Midbrain (tissue), 1 donor: ENCODE results near the gene SERTAD3.

Source experiments
- DNase-seq: peaks from one replicate; lab custom pipeline; 2025; lab: John Stamatoyannopoulos, UW

The SERTAD3 gene

GRCh38 chr19:40424637-40425449 lies 19.3 kb downstream of the SERTAD3 start:
- DNase-seq, result peak; percentile 73

GRCh38 chr19:40423938-40424337 lies 20.2 kb downstream of the SERTAD3 start:
- DNase-seq, result no peak

DNA sequence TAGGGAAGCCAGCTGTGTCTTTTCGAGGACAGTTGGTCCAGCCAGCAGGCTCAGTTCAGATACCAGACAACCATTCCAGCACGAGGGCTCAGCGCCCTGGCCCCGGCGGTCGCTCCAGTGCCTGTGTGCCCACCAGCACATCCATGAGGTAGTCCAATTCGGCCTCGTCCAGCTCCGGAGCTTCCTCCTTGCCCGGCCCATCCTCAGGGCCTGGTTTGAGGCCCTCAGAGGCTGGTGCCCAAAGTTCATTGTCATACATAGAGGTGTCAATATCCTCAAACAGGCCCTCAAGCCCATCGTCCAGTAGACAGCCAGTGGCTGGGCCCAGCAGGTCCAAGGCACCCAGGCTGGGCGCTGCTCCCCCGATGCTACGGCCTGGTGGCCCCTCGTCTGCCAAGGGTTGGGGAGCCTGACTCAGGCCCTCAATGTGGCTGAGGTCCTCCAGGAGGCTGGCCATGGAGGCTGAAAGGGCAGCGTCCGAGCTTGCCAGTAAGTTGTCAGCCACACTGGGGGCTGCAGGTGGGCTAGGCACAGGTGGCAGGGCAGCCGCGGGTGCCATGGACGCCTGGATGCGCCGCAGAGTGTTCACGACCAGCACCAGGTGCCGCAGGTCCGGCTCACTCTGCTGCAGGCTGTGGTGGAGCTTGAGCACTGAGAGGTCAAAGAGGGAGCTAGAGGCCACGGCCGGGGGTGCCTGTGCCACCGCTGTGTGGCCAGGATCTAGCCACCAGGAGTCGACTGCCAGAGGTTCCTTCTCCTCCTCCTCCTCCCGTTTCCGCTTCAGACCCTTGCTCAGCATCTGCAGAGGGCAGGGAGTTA lies 21.2 kb downstream of the SERTAD3 start:
- DNase-seq, result no peak

DNA sequence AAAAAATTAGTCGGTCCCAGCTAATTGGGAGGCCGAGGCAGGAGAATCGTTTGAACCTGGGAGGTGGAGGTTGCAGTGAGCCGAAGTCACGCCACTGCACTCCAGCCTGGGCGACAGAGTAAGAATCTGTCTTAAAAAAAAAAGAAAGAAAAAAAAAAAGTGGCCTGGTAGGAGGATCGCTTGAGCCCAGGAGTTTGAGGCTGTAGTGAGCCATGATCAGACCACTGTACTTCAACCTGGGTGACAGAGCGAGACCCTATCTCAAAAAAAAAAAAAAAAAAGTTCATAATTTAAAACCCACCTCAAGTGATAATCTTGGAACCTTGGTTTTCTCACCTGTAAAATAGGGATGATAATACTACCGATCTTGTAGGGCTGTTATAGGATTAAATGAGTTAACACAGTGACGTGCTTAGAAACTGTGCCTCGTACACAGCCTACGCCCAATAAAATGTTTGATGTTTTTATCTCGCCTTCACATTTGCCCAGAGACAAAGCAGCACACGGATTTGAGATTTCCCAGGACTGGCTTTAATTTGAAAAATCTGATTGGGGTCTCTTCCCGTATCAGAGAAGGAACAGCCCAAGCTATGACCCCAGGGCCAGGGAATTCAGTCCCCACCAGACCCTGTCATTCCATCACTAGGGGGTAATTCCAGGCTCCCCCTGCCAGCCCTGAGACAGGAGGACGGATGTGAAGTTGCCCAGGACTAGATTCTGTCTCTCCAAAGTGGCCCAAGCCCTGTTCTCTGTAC lies 22.0 kb downstream of the SERTAD3 start:
- no peak for DNase-seq

GRCh38 chr19:40420766-40421765 lies 23.1 kb downstream of the SERTAD3 start:
- peak; percentile 87 for DNase-seq

DNA sequence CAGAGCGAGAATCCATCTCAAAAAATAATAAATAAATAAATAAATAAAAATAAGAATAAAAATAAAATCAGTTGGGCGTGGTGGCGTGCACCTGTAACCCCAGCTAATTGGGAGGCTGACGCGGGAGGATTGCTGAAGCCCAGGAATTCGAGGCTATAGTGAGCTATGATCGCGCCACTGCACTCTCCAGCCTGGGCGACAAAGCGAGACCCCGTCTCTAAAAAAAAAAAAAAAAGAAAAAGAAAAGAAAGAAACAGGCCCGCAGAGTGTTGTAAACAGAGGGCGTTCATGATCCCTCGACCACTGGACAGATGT lies 23.7 kb downstream of the SERTAD3 start:
- no peak for DNase-seq

DNA sequence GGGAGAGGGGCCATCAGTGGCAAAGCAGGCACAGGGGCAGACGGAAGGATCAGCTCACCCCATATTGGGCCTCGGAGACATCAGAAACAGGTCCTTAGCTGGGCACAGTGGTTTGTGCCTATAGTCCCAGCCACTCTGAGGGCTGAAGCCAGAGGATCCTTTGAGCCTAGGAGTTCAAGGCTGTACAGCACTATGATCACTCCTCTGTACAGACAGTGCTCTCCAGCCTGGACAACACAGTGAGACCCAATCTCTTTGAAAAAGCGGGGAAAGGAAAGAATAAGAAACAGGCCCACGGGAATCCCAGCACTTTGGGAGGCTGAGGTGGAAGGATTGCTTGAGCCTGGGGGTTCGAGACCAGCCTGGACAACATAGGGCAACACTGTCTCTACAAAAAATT lies 24.4 kb downstream of the SERTAD3 start:
- no peak for DNase-seq

- no peak for DNase-seq
Measured at GRCh38 chr19:40419066-40419612, 25.0 kb downstream of the SERTAD3 start.

DNA sequence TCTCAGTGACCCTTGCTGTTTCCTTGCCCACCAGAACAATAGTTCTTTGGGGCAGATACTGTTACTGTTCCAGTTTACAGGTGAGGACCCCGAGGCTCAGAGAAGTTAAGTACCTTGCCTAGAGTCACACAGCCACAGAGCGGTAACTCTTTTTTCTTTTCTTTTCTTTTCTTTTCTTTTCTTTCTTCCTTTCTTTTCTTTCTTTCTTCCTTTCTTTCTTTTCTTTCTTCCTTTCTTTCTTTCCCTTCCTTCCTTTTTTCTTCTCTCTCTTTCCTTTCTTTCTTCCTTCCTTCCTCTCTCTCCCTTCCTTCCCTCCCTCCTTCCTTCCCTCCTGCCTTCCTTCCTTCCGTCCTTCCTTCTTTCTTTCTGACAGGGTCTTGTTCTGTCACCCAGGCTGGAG lies 26.1 kb downstream of the SERTAD3 start:
- no peak for DNase-seq

DNA sequence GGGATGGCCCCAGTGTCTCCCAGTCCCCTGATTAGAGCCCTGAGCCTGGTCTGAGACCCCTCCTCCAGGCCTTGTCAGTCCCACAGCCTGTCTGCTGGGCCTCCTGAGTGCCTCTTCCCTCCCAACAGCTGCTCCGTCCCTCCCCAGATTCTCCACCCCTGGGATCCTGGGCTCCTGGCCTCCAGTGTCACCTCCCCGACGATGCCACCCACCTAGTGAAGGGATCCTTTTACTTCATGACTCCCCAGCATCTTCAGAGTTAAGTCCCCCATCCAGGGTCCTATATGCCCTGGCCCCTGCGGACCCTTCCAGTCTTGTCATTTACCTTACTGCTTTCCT lies 26.5 kb downstream of the SERTAD3 start:
- DNase-seq, result no peak

GRCh38 chr19:40416918-40417642 lies 27.1 kb downstream of the SERTAD3 start:
- no peak for DNase-seq

- no peak for DNase-seq
Measured at GRCh38 chr19:40415768-40416167, 28.4 kb downstream of the SERTAD3 start.

DNA sequence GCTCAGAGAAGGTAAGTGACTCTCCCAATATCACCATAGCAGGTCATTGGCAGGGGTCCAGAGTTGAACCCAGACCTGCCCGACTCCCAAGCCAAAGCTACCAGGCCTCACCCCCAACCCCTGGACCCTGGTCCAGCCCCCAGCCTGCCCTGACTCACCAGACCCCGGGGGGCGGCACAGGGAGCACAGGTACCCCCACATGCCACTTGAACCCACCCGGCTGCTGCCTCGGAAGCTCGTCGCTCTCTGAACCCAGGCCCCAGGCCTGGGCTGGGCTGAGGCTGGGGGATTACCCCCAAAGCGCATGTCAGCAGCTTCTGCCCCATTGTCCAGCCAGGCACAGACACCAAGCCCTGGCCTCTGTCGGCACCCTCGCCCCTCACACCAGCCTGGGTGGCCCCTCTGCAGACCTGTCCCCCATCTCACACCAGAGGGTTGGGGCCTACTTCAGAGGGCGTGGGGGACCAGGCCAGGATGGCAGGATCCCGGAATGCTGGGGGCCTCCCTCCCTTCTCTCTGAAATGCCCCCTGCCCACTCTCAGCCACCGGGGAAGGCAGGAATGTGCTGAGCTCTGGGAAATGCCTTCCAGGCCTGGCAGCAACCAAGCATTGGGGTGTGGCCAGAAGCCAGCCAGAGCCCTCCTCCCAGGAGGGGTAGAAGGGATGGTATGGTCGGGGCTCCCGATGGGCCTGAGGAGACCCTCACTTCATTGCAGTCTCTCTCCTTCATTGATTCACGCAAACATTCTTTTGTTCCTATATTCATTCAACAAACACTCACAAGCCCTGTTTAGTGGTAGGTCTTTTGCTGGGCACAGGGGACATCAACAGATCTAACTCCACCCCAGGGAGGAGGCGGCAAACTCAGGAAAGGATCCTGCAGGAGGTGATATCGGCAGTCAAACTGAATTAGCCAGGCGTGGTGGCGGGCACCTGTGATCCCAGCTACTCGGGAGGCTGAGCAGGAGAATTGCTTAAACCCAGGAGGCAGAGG lies 29.3 kb downstream of the SERTAD3 start:
- DNase-seq, result no peak

- no peak for DNase-seq
Measured at GRCh38 chr19:40413291-40413845, 30.8 kb downstream of the SERTAD3 start, which contains the start of gene PRX. Gene PRX, minus strand, starts transcription at chr19:40413378. Its CDS starts 5,446 bp downstream, at chr19:40407932.

- no peak for DNase-seq
Measured at GRCh38 chr19:40412866-40413265, 31.3 kb downstream of the SERTAD3 start.

DNA sequence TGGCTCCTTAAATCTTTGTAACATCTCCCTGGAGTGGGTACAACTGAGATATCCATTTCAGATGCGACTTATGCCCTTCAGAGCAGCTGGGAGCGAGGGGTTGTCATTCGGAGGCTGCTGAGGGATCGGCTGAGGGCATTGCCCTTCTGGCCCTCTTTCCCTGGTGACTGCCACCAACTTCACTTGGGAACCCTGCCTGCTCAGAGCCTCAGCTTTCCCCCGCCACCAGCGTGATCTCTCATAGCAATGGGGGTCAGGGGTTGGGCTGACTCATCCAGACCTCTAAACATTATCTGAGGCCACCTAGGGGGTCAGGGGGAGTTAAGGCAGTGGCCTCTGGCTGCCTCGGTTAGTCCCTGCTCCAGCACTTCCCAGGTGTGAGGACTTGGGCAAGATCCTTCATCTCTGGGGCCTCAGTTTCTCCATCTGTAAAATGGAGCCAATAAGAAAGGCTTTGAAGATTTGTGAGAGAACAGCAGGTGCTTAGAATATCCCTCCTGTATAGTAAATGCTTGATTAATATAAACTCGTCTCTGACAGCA lies 32.1 kb downstream of the SERTAD3 start:
- DNase-seq, result no peak

DNA sequence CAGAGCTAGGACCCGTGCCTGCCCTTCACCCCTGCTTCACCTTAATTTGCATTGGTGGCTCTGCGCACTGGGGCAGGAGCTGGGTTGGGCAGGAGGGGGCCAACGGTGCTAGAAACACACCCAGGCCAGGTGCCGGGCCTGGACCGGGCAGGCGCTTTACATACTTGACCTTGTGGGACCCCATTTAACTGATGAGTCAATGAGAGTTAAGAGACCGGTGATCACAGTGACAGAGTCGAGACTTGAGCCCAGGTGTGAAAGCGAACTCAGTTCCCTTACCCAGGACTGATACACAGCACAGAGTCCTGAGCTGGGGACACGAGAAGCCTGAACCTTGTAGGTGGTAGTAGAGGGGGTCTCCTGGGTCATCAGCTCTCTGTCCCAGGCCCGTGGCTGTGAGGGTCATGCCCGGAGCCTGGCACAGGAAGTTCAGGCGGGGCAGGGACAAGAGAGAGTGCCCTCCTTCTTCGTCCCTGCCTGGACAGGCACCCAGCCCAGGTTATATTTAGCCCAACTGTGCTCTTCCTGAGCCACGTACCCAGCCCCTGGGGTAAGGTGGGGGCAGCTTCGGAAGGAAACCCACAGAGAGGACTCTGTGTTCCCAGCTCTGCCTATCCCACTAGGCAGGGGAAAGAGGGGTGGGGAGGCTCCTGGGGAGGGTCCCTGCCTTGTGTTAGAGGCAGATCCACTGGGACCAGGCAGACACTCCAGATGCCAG lies 32.9 kb downstream of the SERTAD3 start:
- DNase-seq, result no peak

DNA sequence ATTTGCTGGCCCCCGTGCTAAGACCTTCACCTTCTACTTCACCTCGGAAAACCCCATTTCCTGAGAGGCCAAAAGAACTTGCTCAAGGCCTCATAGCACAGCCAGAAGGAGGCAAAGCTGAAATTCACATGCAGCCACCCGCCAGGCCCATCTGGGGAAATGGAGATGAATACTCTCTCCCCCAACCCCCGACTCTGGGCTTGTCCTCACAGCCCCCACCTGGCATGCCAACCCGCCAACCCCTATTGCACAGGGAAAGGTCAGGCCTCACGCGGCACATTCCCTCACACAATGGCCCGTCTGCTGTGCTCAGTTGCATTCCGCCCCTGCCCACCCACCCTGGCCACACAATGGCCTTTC lies 34.1 kb downstream of the SERTAD3 start:
- no peak for DNase-seq
